ENCODE results near the gene UBE2J1.

- TF ChIP-seq CTCF (IDR thresholded peaks at IDR 0.05; ENCODE audit: insufficient read depth, low read depth, low read length): no peak
- TF ChIP-seq EZH2 (IDR thresholded peaks at IDR 0.05; ENCODE audit: insufficient read depth, low read length): no peak
Measured at GRCh38 chr6:89310929-89311328, 41.6 kb downstream of the UBE2J1 start.
